GM23338 (cell line): ENCODE measurements around the gene MAP2K5. TPM values are rescaled to one million over a fixed set of nuclear protein-coding genes. Genes with fewer than 3 reads are reported as not detected.

ENCODE experiments used
- ATAC-seq: fragments of 200-7000 bp; cut with Tn5 transposase; 3 replicates; pipeline ENCODE4 v1.9.1; 2020
- DNase-seq: peaks from one replicate; pipeline ENCODE4 v3.0.0-alpha.2; 2015; ENCODE audit warnings: low spot score
- H2AFZ ChIP-seq: fragments of 200-600 bp; sonication (generic); 2 replicates; pipeline ENCODE4 v1.8.0; 2016; ENCODE audit warnings: antibody characterized with exemption, mild to moderate bottlenecking, moderate library complexity
- H3F3A ChIP-seq: fragments of 200-600 bp; sonication (generic); replicated peaks from 2 replicates; pipeline ENCODE4 v1.8.0; 2017; ENCODE audit warnings: antibody characterized with exemption, mixed run types, low read depth
- H3K27ac ChIP-seq: fragments of 200-600 bp; sonication (generic); 2 replicates; pipeline ENCODE4 v1.6.1; 2016; ENCODE audit warnings: low read depth
- H3K27me3 ChIP-seq: fragments of 200-600 bp; sonication (generic); 2 replicates; pipeline ENCODE4 v1.8.0; 2016; ENCODE audit warnings: mild to moderate bottlenecking, mixed run types, moderate library complexity; ENCODE audit not compliant: insufficient read depth
- H3K36me3 ChIP-seq: fragments of 200-600 bp; sonication (generic); 2 replicates; pipeline ENCODE4 v1.8.0; 2016; ENCODE audit warnings: mild to moderate bottlenecking; ENCODE audit not compliant: insufficient read depth
- H3K4me1 ChIP-seq: fragments of 200-600 bp; sonication (generic); 2 replicates; pipeline ENCODE4 v1.8.0; 2016; ENCODE audit warnings: mild to moderate bottlenecking, moderate library complexity; ENCODE audit not compliant: insufficient read depth
- H3K4me2 ChIP-seq: fragments of 200-600 bp; sonication (generic); 2 replicates; pipeline ENCODE4 v1.7.1; 2017; ENCODE audit warnings: mixed run types
- H3K4me3 ChIP-seq: fragments of 200-600 bp; sonication (generic); 2 replicates; pipeline ENCODE4 v1.6.1; 2016; ENCODE audit warnings: mixed run types
- H3K79me2 ChIP-seq: fragments of 200-600 bp; sonication (generic); replicated peaks from 2 replicates; pipeline ENCODE4 v1.8.0; 2017; ENCODE audit warnings: mild to moderate bottlenecking; ENCODE audit not compliant: insufficient read depth
- H3K9me2 ChIP-seq: fragments of 200-600 bp; sonication (generic); 2 replicates; pipeline ENCODE4 v1.8.0; 2017; ENCODE audit not compliant: insufficient read depth
- H4K20me1 ChIP-seq: fragments of 200-600 bp; sonication (generic); replicated peaks from 2 replicates; pipeline ENCODE4 v1.8.0; 2017; ENCODE audit warnings: mild to moderate bottlenecking; ENCODE audit not compliant: insufficient read depth
- H3K27ac Mint-ChIP-seq: 2 replicates; pipeline ENCODE4 v1.8.0; 2020; ENCODE audit warnings: inconsistent platforms, mild to moderate bottlenecking, moderate library complexity, mixed read lengths
- H3K27me3 Mint-ChIP-seq: 3 replicates; pipeline ENCODE4 v1.8.0; 2022; ENCODE audit warnings: low read depth, mild to moderate bottlenecking, moderate library complexity, mixed read lengths, inconsistent platforms; ENCODE audit not compliant: insufficient read depth, poor library complexity
- H3K36me3 Mint-ChIP-seq: 3 replicates; pipeline ENCODE4 v1.8.0; 2021; ENCODE audit warnings: low read depth, mild to moderate bottlenecking, inconsistent platforms, moderate library complexity, mixed read lengths
- H3K4me1 Mint-ChIP-seq: 3 replicates; pipeline ENCODE4 v1.8.0; 2020; ENCODE audit warnings: mild to moderate bottlenecking, inconsistent platforms, mixed read lengths
- H3K4me3 Mint-ChIP-seq: 3 replicates; pipeline ENCODE4 v1.8.0; 2021; ENCODE audit warnings: moderate library complexity, mild to moderate bottlenecking, inconsistent platforms, mixed read lengths
- H3K9me3 Mint-ChIP-seq: 3 replicates; pipeline ENCODE4 v1.8.0; 2020; ENCODE audit warnings: moderate library complexity, mild to moderate bottlenecking, inconsistent platforms, mixed read lengths
- CREB1 ChIP-seq: fragments of 250-450 bp; sonication (Bioruptor Pico); IDR thresholded peaks from 2 replicates; pipeline ENCODE4 v1.5.0; 2020; ENCODE audit warnings: low read depth, mild to moderate bottlenecking, moderate library complexity
- CTCF ChIP-seq, 2 experiments: fragments of 200-600 bp in 1 of 2; sonication (generic) in 1 of 2; conservative IDR thresholded peaks; 2 replicates each; pipeline versions ENCODE4 v1.5.1 to v1.6.1; 2016 to 2017; ENCODE audit warnings: antibody characterized with exemption in 2 of 2, low read depth in 2 of 2, mild to moderate bottlenecking in 2 of 2, moderate library complexity in 1 of 2
- ETS1 ChIP-seq: IDR thresholded peaks from 2 replicates; pipeline ENCODE4 v1.6.1; 2016; ENCODE audit warnings: antibody characterized with exemption
- EZH2 ChIP-seq: fragments of 200-600 bp; sonication (generic); IDR thresholded peaks from one replicate; pipeline ENCODE4 v1.8.0; 2017; ENCODE audit warnings: antibody characterized with exemption, mild to moderate bottlenecking, low read depth; ENCODE audit not compliant: unreplicated experiment
- EZH2phosphoT487 ChIP-seq: fragments of 200-600 bp; sonication (generic); IDR thresholded peaks from one replicate; pipeline ENCODE4 v1.8.1; 2018; ENCODE audit warnings: antibody characterized with exemption; ENCODE audit not compliant: unreplicated experiment
- JUNB ChIP-seq: IDR thresholded peaks from one replicate; pipeline ENCODE4 v1.6.1; 2016; ENCODE audit warnings: antibody characterized with exemption; ENCODE audit not compliant: unreplicated experiment
- NANOG ChIP-seq: IDR thresholded peaks from 2 replicates; pipeline ENCODE4 v1.6.1; 2016; ENCODE audit warnings: antibody characterized with exemption, borderline replicate concordance
- POLR2AphosphoS5 ChIP-seq: IDR thresholded peaks from 2 replicates; pipeline ENCODE4 v1.6.1; 2016; ENCODE audit warnings: antibody characterized with exemption, low read depth
- REST ChIP-seq: IDR thresholded peaks from one replicate; pipeline ENCODE4 v1.6.1; 2018; ENCODE audit warnings: antibody characterized with exemption; ENCODE audit not compliant: unreplicated experiment
- STAT1 ChIP-seq: IDR thresholded peaks from one replicate; pipeline ENCODE4 v1.6.1; 2016; ENCODE audit warnings: antibody characterized with exemption; ENCODE audit not compliant: unreplicated experiment
- ZNF114 ChIP-seq: fragments of 250-450 bp; sonication (Bioruptor Pico); IDR thresholded peaks from 2 replicates; pipeline ENCODE4 v1.5.0; 2020; ENCODE audit warnings: mild to moderate bottlenecking, moderate library complexity
- ZNF331 ChIP-seq: fragments of 250-450 bp; sonication (Bioruptor Pico); IDR thresholded peaks from 2 replicates; pipeline ENCODE4 v1.5.0; 2020; ENCODE audit warnings: low read depth, mild to moderate bottlenecking, moderate library complexity
- ZNF462 ChIP-seq: fragments of 250-450 bp; sonication (Bioruptor Pico); IDR thresholded peaks from 2 replicates; pipeline ENCODE4 v1.5.0; 2020; ENCODE audit warnings: mild to moderate bottlenecking, moderate library complexity
- polyA plus RNA-seq: library from polyadenylated mRNA; unstranded; fragments of >200 nt; fragmentation: Nextera tagmentation; extraction: Ambion mirVana; gene quantifications from 2 replicates; pipeline ENCODE4 v1.2.1, GENCODE V29; 2016
- total RNA-seq: library from RNA; depleted of rRNA; stranded (reverse); fragments of >200 nt; shearing (Covaris generic); gene quantifications from 2 replicates; pipeline ENCODE4 v1.2.3, GENCODE V29; 2014

The MAP2K5 gene
- total and polyA plus RNA-seq, 2 experiments from 2014 or later, result 6.5 to 13.6 TPM

- H2AFZ ChIP-seq, result no peak overlapping the region
- no peaks in the 10 kb centered on the region for H3K79me2 ChIP-seq
- peaks cover 34% of the 10 kb centered on the region for H3K4me1 ChIP-seq
- H3K9me2 ChIP-seq, result peaks cover 3% of the 10 kb centered on the region
- H3F3A ChIP-seq, result 0 out of 2 replicates have a peak, but pooled peaks cover 4% of the 10 kb centered on the region
- Mint-ChIP-seq H3K4me1 (peaks cover 25% of the 10 kb centered on the region), H3K27ac (no peak overlapping the region), H3K9me3 (peaks cover 8% of the 10 kb centered on the region; the same call in 2 of the 3 replicates), H3K4me3 (no peak overlapping the region), H3K36me3 (peaks cover 10% of the 10 kb centered on the region; the same call in 1 of the 3 replicates), H3K27me3 (peaks cover 66% of the 10 kb centered on the region)
- no peaks in the 10 kb centered on the region for H3K36me3 ChIP-seq
- H3K27me3 ChIP-seq, result peaks cover 74% of the 10 kb centered on the region
- no peak for TF ChIP-seq ETS1
- no peak for TF ChIP-seq REST
- TF ChIP-seq ZNF331 (CRISPR knock-in tag), result no peak
- TF ChIP-seq ZNF462 (CRISPR knock-in tag), result no peak
- TF ChIP-seq EZH2phosphoT487, result no peak
- TF ChIP-seq EZH2, result no peak
- TF ChIP-seq CREB1, result no peak
- no peak for TF ChIP-seq JUNB
- TF ChIP-seq NANOG, result no peak
- TF ChIP-seq ZNF114 (CRISPR knock-in tag), result no peak
- TF ChIP-seq POLR2AphosphoS5, result no peak
- TF ChIP-seq CTCF (conservative IDR thresholded peaks at IDR 0.05; ENCODE audit: low read depth in 2 of 2), result no peak
- TF ChIP-seq STAT1, result no peak
- DNase-seq (no peak), ATAC-seq (no peak)
- H3K4me2 ChIP-seq, result no peak overlapping the region
- no peak overlapping the region for H3K4me3 ChIP-seq
- no peak overlapping the region for H3K27ac ChIP-seq
- H4K20me1 ChIP-seq, result peaks cover 7% of the 10 kb centered on the region
Measured at GRCh38 chr15:67818464-67818863, 276.0 kb downstream of the MAP2K5 start.
